G401 (cell line): ENCODE measurements around the gene MSMO1. TPM values are rescaled to one million over a fixed set of nuclear protein-coding genes. Genes with fewer than 3 reads are reported as not detected.
"Not testable (repeated sequence)": the region's sequence is repeated elsewhere in the genome, so short reads cannot be mapped to it uniquely, and the experiment has no call there.

ENCODE experiments used
- DNase-seq: peaks from one replicate; pipeline ENCODE4 v3.0.0-alpha.2; 2015; ENCODE audit warnings: low spot score
- in situ Hi-C: cut with HindIII; loops from 2 replicates; pipeline ENCODE4 v1.10.0; 2016; ENCODE audit warnings: low sequenced_read_pairs, mixed read lengths
- total RNA-seq: library from RNA; depleted of rRNA; stranded (reverse); fragments of >200 nt; shearing (Covaris generic); gene quantifications from 2 replicates; pipeline ENCODE4 v1.2.3, GENCODE V29; 2014

MSMO1 gene
- total RNA-seq, 1 experiment from 2014 or later, result 66.8 TPM

DNA sequence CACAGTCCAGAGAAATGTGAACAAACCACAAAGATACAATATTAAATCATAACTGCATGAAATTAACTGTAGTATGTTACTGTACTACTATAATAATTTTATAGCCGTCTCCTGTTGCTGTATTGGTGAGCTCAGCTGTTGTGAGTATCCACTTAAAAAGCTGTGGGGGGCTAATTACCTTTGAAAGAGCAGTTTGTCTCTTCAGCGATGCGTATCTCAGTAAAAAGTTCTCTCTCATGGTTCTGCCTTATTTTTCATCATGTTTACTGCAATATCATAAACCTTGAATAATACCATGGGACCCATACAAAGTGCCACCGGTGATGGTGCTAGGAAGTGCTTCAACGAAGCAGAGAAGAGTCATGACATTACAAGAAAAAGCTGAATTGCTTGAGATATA is 8.4 kb upstream of the MSMO1 start:
- no peak for DNase-seq
- in situ Hi-C loops, result no loop called here

DNA sequence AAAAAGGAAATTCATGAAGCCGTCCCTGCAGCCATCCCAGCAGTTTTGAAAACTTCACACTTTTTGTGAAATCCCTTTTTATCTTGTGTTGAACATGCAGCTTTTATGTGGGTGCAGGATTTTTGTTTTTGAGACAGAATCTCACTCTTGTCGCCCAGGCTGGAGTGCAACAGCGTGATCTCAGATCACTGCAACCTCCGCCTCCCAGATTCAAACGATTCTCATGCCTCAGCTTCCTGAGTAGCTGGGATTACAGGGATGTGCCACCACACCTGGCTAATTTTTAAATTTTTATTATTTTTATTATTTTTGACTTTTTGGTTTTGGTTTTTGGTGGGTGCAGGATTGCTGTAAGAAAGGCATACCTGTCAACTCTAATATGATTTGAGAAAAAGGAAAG is 8.0 kb upstream of the MSMO1 start:
- DNase-seq, result no peak
- in situ Hi-C loops, result no loop called here

DNA sequence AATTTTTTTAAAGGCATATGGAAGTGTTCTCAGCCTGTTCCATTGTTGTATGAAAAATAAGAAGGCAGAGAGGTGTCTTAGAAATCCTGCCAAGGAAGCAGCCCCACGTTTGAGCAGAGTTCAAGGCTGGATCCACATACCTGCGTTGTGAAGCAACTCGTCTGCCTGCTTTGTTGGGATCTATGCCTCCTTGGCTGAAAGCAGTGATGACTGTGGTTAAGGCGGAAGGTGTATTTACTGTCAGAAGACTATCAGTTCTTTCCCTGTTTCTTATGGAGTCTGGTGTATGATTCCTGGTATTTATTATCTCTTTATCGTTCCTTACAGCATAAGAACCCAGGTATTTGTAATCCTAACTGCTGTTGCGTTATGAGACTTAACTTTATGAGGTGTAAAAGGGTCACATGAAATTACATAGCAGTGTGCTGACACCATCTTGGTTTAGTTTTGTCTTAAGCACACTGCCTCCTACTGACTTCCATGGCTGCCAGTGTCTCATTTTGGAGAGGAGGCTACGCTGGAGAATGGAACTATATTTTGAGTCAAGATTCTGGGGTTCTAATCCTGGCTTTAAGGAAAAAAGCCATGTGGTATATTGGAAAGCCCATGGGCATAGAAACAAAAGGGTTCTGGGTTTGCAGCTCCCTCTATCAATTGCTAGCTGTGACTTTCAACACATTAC is 3.1 kb upstream of the MSMO1 start:
- in situ Hi-C loops, result no loop called here

DNA sequence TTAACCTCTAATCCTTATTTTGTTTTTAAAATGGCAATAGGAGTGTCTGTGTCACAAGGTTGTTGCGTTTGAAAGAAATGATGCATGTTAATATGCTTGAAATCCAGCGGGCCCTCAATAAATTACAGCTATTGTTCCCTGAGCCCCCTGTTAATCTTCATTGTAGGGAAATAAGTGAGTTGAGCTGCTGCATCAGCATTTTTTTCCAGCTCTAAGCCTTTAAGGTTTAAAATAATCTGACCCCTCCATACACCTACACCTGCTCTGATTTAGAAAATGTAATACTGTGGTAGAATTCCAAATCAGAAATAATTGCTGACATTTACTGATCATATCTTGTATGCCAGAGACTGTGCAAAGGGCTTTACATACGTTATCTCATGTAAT is 2.6 kb upstream of the MSMO1 start:
- in situ Hi-C loops, result no loop called here
- no peak for DNase-seq

More for the DNA sequence above, 3.1 kb upstream of the MSMO1 start:
- DNase-seq, result no peak

DNA sequence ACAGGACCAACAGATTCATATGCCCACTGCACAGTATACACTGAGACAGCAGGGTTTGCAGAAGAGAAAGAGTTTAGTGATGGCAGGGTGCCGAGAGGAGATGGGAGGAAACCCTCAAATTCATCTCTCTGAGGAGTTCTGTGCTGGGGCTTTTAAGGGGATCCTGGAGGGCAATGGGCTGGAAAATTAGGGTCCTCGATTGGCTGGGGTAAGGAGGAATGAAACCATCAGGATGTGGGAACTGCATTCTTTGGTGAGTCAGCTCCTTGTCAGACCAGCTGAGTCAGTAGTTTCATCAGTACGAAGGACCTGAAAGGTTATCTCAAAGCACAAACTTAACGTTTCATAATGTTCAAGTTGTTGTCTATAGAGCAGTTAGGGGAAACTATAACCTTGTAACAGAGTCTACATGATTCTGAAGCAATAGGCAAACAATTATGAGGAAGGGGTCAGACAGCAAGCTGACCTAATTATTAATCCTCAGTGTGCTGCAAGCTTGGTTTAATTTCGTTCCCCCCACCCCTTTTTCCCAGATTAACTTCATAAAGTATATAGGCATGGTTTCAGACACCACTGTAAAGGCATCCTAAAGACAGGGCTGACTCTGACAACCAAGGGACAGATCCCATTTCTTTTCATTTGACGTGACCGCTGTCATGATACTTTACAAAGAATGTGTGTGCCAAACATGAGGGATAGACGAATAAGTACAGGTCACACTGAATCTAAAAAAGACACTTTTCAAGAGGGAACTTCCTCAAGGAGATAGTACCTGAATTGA is 1.5 kb upstream of the MSMO1 start:
- DNase-seq, result no peak
- in situ Hi-C loops, result no loop called here

DNA sequence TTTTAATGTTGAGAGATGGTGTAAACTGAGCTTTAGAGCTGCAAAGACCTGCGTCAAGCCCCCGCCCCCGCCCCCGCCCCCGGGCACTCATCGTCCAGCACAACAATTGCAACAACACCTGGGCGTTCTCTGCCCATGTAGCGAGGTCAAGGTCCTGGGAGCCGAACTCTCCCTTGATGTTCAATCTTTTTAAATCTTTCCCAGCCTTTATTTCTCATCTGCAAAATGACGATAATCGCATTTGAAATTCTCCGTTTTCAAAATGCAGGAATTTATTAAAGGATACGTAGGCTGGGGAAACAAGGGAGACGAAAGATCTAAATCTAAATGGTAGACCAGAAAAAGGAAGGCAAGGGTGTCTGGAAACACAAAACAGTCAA is 648 bp upstream of the MSMO1 start:
- in situ Hi-C loops, result no loop called here
- DNase-seq, result peak; percentile 54

DNA sequence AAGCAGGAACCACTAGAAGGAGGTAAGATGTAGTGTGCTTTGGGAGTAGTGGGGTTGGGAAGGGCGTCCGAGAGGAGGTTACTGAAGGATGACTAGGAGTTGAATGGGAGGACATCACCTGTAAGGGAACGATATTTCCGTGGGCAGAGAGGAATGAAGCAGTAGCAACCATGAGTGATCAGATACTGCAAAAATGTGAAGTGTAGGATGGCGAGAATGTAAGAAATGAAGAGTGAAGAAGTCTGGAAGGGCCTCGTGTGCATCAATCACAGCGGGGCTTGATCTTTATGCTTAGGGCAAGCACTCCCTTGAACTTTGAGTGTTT is 594 bp downstream of the MSMO1 start:
- in situ Hi-C loops, result no loop called here
- DNase-seq, result no peak

DNA sequence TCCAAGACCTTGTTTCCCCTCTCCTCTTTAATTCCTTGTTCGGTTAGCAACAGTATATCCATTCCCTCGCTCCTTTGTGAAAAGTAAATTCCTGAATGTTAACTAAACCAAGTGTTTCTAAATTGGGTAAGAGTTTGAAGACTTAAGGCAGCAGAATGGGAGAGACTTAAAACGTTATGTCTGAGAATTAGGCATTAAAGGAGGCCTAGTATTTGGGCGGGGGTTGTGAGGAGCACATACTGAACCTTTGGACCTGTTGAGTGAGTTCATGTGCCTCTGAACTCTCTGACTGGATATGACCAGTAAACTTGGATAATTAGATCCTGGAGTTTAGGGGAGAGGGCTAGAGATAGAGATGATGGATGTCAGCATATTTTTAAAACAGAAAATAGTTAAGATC is 1.2 kb downstream of the MSMO1 start:
- no peak for DNase-seq
- in situ Hi-C loops, result no loop called here

DNA sequence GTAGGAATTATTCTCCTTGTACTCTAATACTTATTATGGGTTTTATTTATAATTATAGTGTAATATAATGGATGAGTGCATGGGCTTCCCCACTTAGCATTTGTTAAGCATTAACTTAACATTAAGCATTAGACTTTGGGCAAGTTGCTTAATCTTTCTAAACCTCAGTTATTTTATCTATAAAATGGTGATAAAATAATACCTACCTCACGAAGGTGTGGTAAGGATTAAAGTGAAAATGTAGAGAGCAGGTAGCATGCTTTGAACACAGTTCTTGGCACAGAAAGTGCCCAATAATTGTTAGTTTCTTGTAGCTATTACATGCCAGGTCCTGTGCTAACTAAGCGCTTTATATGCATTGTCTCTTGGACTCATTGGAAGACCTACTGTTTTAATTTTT is 2.6 kb downstream of the MSMO1 start:
- no peak for DNase-seq
- in situ Hi-C loops, result no loop called here

DNA sequence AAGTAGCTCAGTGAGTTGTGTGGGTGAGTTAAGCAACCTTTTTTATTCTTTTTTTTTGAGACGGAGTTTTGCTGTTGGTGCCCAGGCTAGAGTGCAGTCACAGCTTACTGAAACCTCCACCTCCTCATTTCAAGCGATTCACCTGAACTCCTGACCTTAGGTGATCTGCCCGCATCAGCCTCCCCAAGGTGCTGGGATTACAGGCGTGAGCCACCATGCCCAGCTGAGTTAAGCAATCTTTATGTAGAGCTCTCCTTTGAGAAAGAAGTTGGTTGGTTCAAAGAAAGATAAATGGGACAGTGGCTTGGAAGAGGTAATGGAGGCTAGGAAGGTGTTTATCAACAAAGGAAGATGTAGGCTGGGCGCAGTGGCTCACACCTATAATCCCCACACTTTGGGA is 3.2 kb downstream of the MSMO1 start:
- in situ Hi-C loops, result no loop called here
- no peak for DNase-seq

DNA sequence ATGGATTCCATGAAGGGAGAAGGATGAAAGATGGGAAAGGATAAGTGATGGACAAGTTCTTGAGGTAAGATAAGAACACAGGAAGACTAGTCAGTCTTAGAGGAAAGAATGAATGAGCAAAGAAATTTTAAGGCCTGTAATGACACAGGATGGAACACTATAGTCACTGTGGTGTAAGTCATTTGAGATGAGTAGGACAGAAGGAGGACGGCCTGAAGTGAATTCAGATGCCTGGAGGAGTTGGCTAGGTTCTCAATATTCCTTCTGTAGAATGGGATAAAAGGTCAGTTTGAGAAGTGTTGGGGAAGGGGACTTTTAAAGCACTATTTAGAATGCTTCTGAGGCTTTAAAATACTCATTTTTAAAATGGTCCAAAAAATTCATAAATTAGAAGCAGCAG is 3.9 kb downstream of the MSMO1 start:
- no peak for DNase-seq
- in situ Hi-C loops, result no loop called here

DNA sequence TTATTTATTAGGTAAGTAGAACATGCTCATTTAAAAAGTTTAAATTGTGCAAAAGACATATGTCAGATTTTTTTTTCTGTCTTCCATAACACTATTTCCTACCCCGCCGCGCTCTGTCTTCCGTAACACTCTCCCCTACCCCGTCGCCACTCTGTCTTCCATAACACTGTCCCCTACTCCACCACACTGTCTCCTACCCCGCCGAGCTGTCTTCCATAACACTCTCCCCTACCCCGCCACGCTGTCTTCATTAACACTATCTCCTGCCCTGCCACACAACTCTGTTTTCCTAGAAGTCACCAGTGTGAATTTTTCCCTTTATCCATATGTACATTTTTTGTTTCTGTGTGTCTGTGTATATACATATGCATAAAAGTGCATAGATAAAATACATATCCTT is 4.4 kb downstream of the MSMO1 start:
- in situ Hi-C loops, result no loop called here

DNA sequence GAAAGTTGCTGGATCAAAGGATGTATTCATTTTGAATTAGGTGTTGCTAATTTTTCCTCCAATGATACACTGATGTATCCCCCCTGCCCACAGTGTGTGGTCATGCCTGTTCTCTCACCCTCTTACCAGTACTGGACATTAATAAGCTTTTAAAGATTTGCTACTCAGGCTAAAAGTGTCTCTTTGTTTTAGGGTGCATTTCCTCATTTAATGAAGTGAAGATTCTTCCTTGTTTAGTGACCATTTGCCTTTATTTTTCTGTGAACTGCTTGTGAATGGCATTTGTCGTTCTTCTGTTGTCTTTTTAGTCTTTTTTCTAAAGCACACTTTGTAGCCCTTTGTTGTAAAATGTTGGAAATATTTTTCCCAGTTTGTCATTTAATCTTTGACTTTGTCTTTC is 5.0 kb downstream of the MSMO1 start:
- DNase-seq, result no peak
- in situ Hi-C loops, result no loop called here

More for the DNA sequence above, 4.4 kb downstream of the MSMO1 start:
- peak; percentile 29 for DNase-seq

DNA sequence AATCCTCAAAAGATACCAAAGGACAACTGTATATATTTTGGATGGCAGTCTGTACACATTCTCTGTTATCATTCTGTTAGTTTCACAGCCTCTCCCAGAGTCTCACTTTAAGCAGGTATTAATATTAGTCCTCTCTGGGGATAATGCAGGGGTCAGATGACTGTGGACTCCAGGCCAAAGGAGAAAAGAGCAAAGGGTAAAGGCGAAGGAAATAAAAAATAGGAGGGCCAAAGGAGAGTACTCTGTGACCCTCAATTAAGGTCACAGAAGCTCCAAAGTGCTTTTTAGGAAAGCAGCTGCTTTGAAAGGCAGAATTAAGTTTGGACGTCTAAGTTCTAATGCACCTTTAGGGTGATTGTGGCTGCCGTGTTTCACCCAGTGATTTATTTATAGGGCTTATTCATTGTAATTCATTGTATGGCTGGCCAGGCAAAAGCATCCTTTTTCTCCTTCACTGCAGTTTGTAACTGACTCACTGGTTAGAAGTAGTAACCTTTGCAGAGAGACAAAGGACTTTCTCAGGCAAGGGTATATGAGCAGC is 7.8 kb downstream of the MSMO1 start:
- no peak for DNase-seq
- in situ Hi-C loops, result no loop called here

DNA sequence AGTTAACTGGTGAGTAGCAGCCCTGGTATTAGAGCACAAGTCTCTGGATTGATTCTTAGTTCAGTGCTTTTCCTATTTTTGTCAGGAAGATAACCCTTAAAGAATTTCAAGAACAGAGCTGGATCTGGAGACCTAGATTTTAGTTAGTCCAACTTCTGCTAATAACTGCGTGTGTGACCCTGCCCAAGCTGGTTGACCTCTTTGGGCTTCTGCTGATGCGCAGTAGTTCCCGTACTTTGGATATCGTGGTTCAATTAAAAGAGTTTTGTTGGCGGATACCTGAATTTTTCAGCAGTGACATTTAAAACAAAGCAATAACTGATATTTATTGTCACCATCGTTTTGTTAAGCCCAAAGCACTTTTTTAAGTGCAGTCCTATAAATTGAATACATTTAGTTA is 9.3 kb downstream of the MSMO1 start:
- no peak for DNase-seq
- in situ Hi-C loops, result no loop called here

DNA sequence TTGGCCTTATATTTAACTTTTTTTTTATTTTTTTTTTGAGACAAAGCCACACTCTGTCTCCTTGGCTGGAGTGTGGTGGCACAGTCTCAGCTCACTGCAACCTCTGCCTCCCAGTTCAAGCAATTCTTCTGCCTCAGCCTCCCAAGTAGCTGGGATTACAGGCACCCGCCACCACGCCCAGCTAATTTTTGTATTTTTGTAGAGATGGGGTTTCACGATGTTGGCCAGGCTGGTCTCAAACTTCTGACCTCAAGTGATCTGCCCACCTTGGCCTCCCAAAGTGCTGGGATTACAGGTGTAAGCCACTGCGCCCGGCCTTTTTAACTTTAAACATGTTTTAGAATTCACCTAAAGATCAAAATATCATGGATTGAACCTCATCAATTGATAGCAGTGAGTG is 14.9 kb downstream of the MSMO1 start:
- DNase-seq, in situ Hi-C loops: not testable (repeated sequence)

DNA sequence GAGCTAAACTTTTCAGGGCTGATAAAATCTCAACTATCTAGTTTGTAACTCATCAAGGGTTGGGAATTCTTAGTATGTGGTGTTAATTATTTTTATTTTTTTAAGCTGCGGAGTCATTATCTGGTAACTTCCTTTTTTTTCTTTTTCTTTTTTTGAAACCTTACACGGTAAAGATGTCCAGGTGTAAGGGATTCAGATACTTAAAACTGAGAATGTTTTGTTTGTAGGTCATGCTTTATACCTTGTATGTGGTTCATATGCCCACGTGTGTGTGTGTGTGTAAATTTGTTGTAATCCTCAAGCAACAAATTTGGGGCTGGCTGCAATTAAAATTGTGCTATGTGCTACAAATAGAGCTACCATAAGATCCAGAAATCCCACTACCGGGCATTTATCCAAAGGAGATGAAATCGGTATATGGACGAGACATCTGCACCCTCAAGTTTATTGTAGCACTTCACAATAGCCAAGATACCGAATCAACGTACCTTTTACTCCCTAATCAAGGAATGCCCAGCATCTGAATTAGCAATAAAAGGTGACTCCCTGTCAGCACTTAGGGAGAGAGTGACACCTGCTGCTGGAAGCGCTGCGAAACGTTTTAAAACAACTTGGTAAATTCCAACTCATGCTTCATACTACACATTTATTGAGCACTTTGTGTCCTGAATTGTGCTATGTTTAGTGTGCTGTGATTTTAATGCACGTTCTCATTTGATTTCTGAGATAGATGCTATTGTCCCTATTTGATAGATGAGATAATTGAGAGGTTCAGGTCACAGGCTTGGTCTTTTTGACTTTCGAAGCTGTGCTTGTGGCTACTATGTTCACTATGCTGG is 16.1 kb downstream of the MSMO1 start:
- in situ Hi-C loops, result no loop called here
- DNase-seq, result no peak

DNA sequence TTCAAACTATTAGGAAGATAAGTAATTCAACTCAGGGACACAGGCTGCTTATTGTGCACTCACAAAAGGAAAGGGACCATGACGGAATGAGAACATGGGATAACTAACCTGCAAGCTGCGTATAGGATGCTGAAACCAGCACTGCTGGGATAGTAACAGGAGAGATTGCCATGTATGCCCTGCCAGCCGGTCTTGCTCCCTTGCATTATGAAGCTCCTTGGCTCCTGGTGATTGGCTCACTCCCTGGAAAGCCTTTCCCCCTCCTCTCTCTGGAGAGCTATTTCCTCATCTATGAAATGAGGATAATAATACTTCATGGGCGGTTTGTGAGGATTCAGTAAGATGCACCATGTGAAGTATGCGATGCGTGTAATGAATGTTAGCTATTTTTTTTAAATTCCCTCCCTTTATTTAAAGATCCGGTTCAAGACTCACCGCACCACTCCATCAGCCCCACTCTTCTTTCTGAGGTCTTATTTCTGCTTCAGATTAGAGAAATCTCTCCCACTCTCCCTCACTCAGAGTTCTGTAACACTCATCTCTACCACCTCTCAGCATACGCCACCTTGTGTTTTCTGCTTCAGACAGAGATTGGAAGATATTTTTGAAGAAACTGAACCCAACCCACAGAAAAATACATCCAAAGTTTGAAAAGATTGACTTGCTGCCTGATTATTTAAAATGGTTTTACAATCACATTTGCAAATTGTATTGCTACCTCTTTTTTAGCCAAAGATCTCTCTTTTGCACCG is 18.4 kb downstream of the MSMO1 start:
- in situ Hi-C loops, result no loop called here
- DNase-seq, result no peak
